Stimulated activated CD8-positive, alpha-beta memory T cell treated with anti-CD3 and anti-CD28 coated beads, Interleukin-4, amount 100 ng/mL, for 1 hour (primary cell): ENCODE measurements around the gene UQCRFS1.

Experiments
- DNase-seq, 2 donors: peaks; one replicate each; pipeline ENCODE4 v3.0.0-alpha.2; 2020; ENCODE audit warnings: low read depth in 2 of 2, low spot score in 1 of 2

The UQCRFS1 gene

DNA sequence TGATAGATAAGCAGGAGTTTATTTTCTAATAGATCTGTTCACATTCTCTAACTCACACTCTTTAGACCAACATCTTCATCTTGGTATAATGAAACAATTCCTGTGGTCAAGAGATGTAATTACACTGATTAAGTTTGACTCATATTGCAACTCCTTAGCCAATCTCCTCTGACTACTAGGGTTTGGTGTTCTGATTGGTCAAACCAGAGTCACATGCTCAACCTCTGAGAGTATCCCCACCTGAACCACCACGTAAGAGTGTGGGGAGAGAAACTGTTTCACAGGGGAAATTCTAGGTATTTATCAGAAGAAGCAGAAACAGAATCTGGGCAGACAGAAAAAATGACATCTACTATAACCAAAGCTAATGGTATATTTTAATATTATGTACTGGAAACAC, 42.4 kb downstream of the UQCRFS1 start:
- no peak for DNase-seq

DNA sequence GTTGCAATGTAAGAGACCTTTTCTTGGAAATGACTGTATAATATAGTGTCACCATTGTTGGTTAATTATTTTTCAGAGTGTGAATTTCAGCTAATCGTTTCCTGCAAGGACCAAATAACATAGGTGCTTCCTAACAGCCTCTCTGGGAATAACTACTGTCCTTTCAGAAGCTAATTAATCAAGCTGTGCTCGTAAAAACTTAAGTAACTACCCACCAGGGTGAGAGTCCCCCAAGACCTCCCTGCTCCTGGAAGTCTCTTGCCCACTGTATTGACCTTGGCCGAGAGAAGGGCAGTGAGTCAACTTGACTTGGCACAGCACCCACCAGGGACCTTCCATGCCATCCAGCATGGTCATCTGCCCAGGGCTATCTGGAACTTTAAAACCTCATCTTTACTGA, 50.3 kb downstream of the UQCRFS1 start:
- DNase-seq, result no peak

DNA sequence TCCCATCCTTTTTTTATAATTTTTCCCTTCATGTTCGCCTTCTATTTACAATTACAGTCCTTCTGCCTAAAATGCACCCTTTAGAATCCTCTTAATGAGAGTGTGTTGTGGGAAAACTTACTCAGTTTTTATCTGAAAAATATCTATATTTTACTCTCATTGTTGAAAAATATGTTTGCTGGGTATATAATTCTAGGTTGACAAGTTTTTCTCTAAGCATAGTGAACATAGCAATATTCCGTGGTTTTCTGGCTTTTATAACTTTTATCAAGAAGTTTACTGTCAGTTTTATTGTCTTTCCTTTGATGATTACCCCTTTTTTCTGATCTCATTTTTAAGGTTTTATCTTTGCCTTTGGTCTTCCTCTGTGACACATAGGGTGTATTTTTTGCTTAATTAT, 57.3 kb downstream of the UQCRFS1 start:
- DNase-seq, result no peak
